NOMO-1 treated with DMSO at 0.1 percent for 48 hours (cell line): ENCODE results near the gene LMOD1.
"Not testable (repeated sequence)": the region's sequence is repeated elsewhere in the genome, so short reads cannot be mapped to it uniquely, and the experiment has no call there.

Experiments
- DNase-seq: peaks from one replicate; lab custom pipeline; 2025; ENCODE audit not compliant: unreplicated experiment; lab: John Stamatoyannopoulos, UW

LMOD1 gene

GRCh38 chr1:201876148-201876818 is 70.1 kb downstream of the LMOD1 start:
- no peak for DNase-seq

- DNase-seq = no peak
Measured at GRCh38 chr1:201874672-201875071, 71.7 kb downstream of the LMOD1 start.

- DNase-seq = no peak
Measured at GRCh38 chr1:201870397-201870796, 76.0 kb downstream of the LMOD1 start.

- no peak for DNase-seq
Measured at GRCh38 chr1:201861448-201861847, 84.9 kb downstream of the LMOD1 start.

GRCh38 chr1:201859424-201859823 is 86.9 kb downstream of the LMOD1 start:
- DNase-seq = no peak

- DNase-seq = not testable (repeated sequence)
Measured at GRCh38 chr1:201856722-201857121, 89.6 kb downstream of the LMOD1 start.

GRCh38 chr1:201851949-201852348 is 94.4 kb downstream of the LMOD1 start:
- no peak for DNase-seq

- DNase-seq = no peak
Measured at GRCh38 chr1:201850053-201850397, 96.3 kb downstream of the LMOD1 start.

- DNase-seq = no peak
Measured at GRCh38 chr1:201849372-201850052, 96.8 kb downstream of the LMOD1 start.

GRCh38 chr1:201848230-201848629 is 98.1 kb downstream of the LMOD1 start:
- DNase-seq = no peak

- DNase-seq = no peak
Measured at GRCh38 chr1:201847150-201847549, 99.2 kb downstream of the LMOD1 start.
